Heart right ventricle (tissue), 16 donors: ENCODE data around the gene PRLR. TPM values are rescaled to one million over a fixed set of nuclear protein-coding genes. Genes with fewer than 3 reads are reported as not detected.
A peak's percentile ranks its signal among the peaks of the same experiment; 100 is the strongest.

Experiments used
- ATAC-seq, 8 donors: fragments of 200-7000 bp; cut with Tn5 transposase; one replicate each; pipeline ENCODE4 v1.9.1; 2020; ENCODE audit warnings: mild to moderate bottlenecking in 8 of 8, moderate library complexity in 8 of 8, moderate number of reproducible peaks in 1 of 8
- DNase-seq, 2 donors: peaks; one replicate each; pipeline ENCODE4 v3.0.0-alpha.2; 2020
- H3K27ac ChIP-seq, 10 donors: fragments of 200-600 bp; sonication (generic) in 2 of 10; one replicate each; pipeline versions ENCODE4 v1.5.0 to v1.8.0; 2020 to 2022; ENCODE audit warnings: mild to moderate bottlenecking in 3 of 10
- H3K27me3 ChIP-seq, 7 donors: fragments of 200-600 bp; one replicate each; pipeline ENCODE4 v1.8.0; 2021 to 2022; ENCODE audit warnings: mild to moderate bottlenecking in 2 of 7
- H3K36me3 ChIP-seq, 9 donors: fragments of 200-600 bp; sonication (generic) in 1 of 9; one replicate each; pipeline versions ENCODE4 v1.5.0 to v1.8.0; 2020 to 2022; ENCODE audit warnings: mild to moderate bottlenecking in 2 of 9
- H3K4me1 ChIP-seq, 9 donors: fragments of 200-600 bp; sonication (generic) in 1 of 9; one replicate each; pipeline versions ENCODE4 v1.5.0 to v1.8.0; 2020 to 2022; ENCODE audit warnings: mild to moderate bottlenecking in 4 of 9
- H3K4me3 ChIP-seq, 10 donors: fragments of 200-600 bp; sonication (generic) in 2 of 10; one replicate each; pipeline versions ENCODE4 v1.5.0 to v1.8.0; 2020 to 2022; ENCODE audit warnings: mild to moderate bottlenecking in 7 of 10, moderate library complexity in 2 of 10
- H3K9me3 ChIP-seq, 11 donors: fragments of 200-600 bp in 10 of 11; sonication (generic) in 2 of 11; one replicate each; pipeline versions ENCODE4 v1.5.0 to v1.8.0; 2013 to 2022; ENCODE audit warnings: mild to moderate bottlenecking in 2 of 11, control low read depth in 1 of 11, moderate library complexity in 1 of 11
- CTCF ChIP-seq, 9 donors: fragments of 200-600 bp; sonication (generic) in 2 of 9; IDR thresholded peaks; one replicate each; pipeline versions ENCODE4 v1.5.0 to v1.8.0; 2021 to 2022; ENCODE audit warnings: antibody characterized with exemption in 9 of 9, mild to moderate bottlenecking in 5 of 9, moderate library complexity in 1 of 9
- WGBS, 2 donors: extraction: QIAGEN DNeasy Blood & Tissue Kit; methylation state at CpG; one replicate each; pipeline ENCODE4 v1.1.7; 2013; ENCODE audit warnings: inconsistent platforms in 1 of 2; 5-methylcytosine and 5-hydroxymethylcytosine counted together
- intact Hi-C, 10 donors: fragments of 100-400 bp; cut with DNase I; formaldehyde crosslinking; loops; one replicate each; pipeline versions ENCODE4 v1.11.1 to v1.14.2; 2022
- polyA plus RNA-seq, 2 donors: library from polyadenylated mRNA; stranded (reverse); fragments of 200-250 nt; gene quantifications; one replicate each; pipeline ENCODE4 v1.2.3, GENCODE V29; 2013
- total RNA-seq, 10 donors: library from RNA; stranded (reverse); fragmentation: NEBNext Ultra II Directional in 3 of 10; extraction: Animal tissue kit (Norgen Biotek cat#: 25700) in 3 of 10; gene quantifications; one replicate each; pipeline versions ENCODE4 v1.2.1 to v1.2.4, GENCODE V29; 2021 to 2023
- donor health status: Arrhythmogenic right ventricular cardiomyopathy.
- donor health status: ischemic (EF 13 %, LVEDD 7.1; RV severe dilation, severe dysfunction).
- donor health status: healthy with polysubstance abuse.
- donor health status: DM: no; HTN: yes; CAD: no.
- donor health status: DM: no; HTN: no; CAD: no.
- donor health status: ischemic (EF 25% LVEDD 6.9; RV normal size, moderate dysfunction).
- donor health status: ischemic (EF 25% LVEDD 5.7; RV mildly dilated, moderate dysfunction).
- donor health status: healthy.
- donor health status: DM: yes; HTN: yes; CAD: no.
- donor health status: Ischemic cardiomyopathy.
- donor health status: ischemic (EF 35%, LVEDD 5.7; RV mildly dilated, moderate dysfunction).
- donor health status: nonischemic (EF 11% LVEDD 7.7; RV severe dilation, severe dysfunction).
- donor health status: DM: yes; HTN: yes; CAD: no.
- donor health status: PGD.
- donor health status: ischemic (EF 29% LVEDD 5.4; RV normal size, mild dysfunction).
- donor health status: nonischemic (EF 23%, LVEDD 6.1; RV moderate dilation, normal function).

PRLR gene
- total and polyA plus RNA-seq, 12 donors: 0.04 to 1.3 (median 0.47) TPM

DNA sequence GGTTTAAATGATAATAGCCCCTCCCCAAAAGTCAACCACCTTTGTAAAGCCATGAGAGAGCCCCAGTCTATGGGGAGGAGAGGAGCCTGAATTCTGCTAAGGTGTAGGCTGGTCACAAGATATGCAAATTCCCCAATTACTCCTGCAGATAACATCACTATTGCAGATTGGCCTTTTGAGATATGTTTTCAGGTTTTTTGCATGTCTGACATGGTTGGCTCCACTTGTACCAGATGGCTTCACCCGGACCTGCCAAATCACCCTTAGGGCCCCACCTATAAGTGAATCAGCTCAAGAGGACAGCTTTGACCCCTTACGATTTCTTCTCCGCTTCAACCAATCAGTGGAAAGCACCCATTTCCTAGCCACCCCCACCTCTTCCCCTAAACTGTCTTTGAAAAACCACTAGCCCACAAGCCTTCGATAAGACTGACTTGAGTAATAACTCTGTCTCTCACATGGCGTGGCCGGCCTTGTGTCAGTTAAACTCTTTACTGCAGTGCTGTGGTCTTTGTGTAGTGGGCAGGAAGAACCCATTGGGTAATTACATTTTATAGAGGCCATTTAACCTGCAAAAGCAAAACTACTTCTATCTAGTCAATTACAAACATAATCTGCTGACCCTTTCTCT, 69.7 kb downstream of the PRLR start:
- DNase-seq (no peak), ATAC-seq (no peak)
- H3K9me3 ChIP-seq: no peaks in the 10 kb centered on the region
- intact Hi-C loops: no loop called here
- WGBS, 2 donors: 85 to 93% methylated on average over 6 of the region's 6 CpGs
- H3K27me3 ChIP-seq: no peaks in the 10 kb centered on the region
- no peak for TF ChIP-seq CTCF (IDR thresholded peaks at IDR 0.05)
- H3K4me3 ChIP-seq: no peak overlapping the region
- peaks cover 0 to 15% (median 0%) of the 10 kb centered on the region in 9 donors for H3K4me1 ChIP-seq
- H3K27ac ChIP-seq: no peak overlapping the region
- no peaks in the 10 kb centered on the region for H3K36me3 ChIP-seq

GRCh38 chr5:35159370-35159742, 70.9 kb downstream of the PRLR start:
- Histone ChIP-seq H3K4me1 (peaks cover 0 to 15% (median 0%) of the 10 kb centered on the region in 9 donors), H3K27me3 (no peaks in the 10 kb centered on the region), H3K36me3 (no peaks in the 10 kb centered on the region), H3K9me3 (no peaks in the 10 kb centered on the region), H3K4me3 (no peak overlapping the region), H3K27ac (peak overlapping the region in 2 of 10 donors; percentile 17 to 45)
- no peak for TF ChIP-seq CTCF (IDR thresholded peaks at IDR 0.05)
- no peak for DNase-seq
- 41 to 70% methylated on average over 2 of the region's 2 CpGs for WGBS, 2 donors
- ATAC-seq: peak in 5 of 8 donors; percentile 35 to 86 (median 39)
- intact Hi-C loops: no loop called here

DNA sequence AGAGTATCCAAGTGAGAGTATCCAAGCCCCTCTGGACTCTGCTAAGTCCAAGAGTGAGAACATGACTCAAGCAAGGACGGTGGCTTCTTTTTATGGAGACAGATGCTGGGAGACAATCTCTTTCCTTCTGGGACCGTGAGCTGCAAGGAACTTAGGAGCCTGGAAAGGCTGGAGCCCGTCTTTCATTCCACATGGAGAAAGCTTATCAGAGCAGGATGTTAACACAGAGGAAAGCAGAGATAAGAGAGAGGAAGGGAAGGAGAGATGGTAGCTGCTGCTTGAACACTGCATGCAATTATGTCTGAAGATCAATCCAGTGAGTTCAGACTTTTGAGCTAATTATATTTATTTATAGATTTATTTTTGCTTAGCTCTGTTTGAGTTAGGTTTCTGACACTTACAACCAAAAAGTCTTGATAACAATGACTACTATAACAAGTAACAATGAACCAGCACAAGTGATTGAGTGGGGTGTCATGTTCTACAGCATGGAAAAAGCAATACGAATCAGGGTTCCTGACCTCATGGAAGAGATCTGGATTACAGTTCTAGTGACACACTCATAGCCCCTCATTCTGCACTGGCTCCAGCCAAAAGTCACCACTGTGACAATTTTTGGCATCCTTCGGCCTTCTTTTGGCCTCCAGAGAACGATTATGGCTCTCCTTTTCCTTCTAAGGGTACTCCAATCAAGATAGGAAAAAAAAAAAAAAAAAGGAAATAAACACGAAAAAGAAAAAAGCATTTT, 71.5 kb downstream of the PRLR start:
- H3K27me3 ChIP-seq: no peaks in the 10 kb centered on the region
- intact Hi-C loops: no loop called here
- peak in 4 of 8 donors; percentile 46 to 70 (median 54) for ATAC-seq
- H3K9me3 ChIP-seq: no peaks in the 10 kb centered on the region
- H3K27ac ChIP-seq: peak overlapping the region in 2 of 10 donors; percentile 5 to 45
- H3K4me1 ChIP-seq: peaks cover 0 to 15% (median 0%) of the 10 kb centered on the region in 9 donors
- H3K36me3 ChIP-seq: no peaks in the 10 kb centered on the region
- H3K4me3 ChIP-seq: no peak overlapping the region
- DNase-seq: no peak
- WGBS, 2 donors: 35 to 37% methylated on average over 7 of the region's 7 CpGs
- TF ChIP-seq CTCF (IDR thresholded peaks at IDR 0.05): no peak

GRCh38 chr5:35158204-35158603, 72.1 kb downstream of the PRLR start:
- H3K4me3 ChIP-seq: no peak overlapping the region
- H3K4me1 ChIP-seq: peaks cover 0 to 15% (median 0%) of the 10 kb centered on the region in 9 donors
- H3K36me3 ChIP-seq: no peaks in the 10 kb centered on the region
- DNase-seq (no peak), ATAC-seq (no peak)
- intact Hi-C loops: no loop called here
- TF ChIP-seq CTCF (IDR thresholded peaks at IDR 0.05): no peak
- WGBS, 2 donors: 46 to 56% methylated on average over 3 of the region's 3 CpGs
- no peaks in the 10 kb centered on the region for H3K27me3 ChIP-seq
- peak overlapping the region in 2 of 10 donors; percentile 5 to 45 for H3K27ac ChIP-seq
- no peaks in the 10 kb centered on the region for H3K9me3 ChIP-seq
